ENCODE results near the gene RNU4-1.
"Not testable (repeated sequence)": the region's sequence is repeated elsewhere in the genome, so short reads cannot be mapped to it uniquely, and the experiment has no call there.

RNU4-1 gene

DNA sequence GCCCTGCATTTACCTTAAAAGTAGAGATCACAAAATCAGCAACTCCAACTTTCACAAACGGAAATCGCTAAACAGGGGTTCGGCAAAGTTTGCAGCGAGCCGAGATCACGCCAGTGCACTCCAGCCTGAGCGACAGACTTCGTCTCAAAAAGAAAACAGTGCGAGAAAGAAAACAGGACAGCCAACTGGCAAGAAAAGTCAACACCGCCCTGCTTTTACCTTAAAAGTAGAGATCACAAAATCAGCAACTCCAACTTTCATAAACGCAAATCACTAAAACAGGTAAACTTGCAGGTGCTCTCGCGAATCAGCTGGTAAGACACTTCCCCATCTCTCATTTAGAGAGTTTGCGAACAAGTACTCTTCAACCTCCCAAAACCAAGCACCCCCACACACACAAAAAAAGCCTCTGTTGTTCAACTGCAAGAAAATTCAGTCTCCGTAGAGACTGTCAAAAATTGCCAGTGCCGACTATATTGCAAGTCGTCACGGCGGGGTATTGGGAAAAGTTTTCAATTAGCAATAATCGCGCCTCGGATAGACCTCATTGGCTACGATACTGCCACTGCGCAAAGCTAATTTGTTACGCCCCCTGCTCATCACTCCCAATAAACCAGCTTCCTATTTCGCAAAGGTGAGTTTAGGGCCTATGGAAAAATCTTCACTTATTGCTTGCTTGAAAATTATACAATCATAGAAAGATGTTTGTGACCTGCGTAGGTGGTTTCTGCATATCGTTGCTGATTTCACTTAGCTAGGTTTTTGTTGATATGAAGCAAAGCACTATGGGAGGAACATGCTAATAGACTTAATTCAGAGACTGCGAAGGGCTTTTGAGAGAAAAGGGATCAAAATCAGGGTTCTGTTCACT, at the start of gene RNU4-1:
Gene RNU4-1, minus strand, starts transcription at position 577 of the 871 bp plus-strand sequence.
- Mint-ChIP-seq H3K4me1 (ENCODE audit: low read depth) (peaks cover 6% of the 10 kb centered on the region), H3K27ac (no peak within 1 kb of the TSS), H3K4me3 (no peak within 1 kb of the TSS), H3K36me3 (ENCODE audit: low read depth) (no peaks in the 10 kb centered on the region), H3K27me3 (no peaks in the 10 kb centered on the region), H3K9me3 (no peaks in the 10 kb centered on the region)

DNA sequence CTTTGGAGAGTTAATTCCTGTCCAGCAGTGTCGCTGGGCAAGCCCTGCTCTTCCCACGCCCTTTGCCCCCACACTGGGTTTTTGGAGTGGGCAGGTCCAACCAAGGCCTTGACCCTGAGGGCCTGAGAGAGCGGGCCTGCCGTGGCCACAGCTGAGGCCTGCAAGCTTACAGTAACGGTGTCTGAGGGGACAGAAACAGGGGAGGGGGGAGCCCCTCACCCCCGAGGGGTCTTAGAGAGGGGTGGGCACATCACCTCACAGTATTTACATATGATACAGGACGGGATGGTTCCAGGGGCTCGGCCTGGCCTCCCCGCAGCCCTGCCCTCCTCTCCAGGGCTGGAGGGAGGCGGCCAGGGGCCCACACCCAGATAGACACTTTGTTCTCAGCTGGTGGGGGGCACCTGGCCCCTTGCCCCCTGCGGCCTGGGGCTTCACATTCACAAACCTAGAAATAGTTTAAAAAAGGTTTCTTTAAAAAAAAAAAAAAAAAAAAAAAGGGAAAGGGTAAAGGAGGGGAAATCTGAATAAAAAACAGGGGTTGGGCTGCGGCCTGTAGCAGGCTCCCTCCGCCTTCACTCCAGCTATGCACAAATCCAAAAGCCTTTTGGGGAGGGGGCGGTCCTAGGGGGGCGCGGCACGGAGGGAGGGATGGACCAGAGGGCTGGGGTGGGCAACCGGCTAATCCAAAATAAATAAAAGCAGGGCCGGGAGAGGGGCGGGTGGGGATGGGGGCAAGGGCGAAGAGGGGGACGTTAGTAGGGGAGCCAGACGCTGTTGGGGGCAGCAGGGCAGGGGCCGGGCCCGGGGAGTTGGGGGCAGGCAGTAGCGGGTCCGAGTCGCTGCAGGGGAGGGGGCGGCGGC, 49.4 kb upstream of the RNU4-1 start:
- H3K36me3 Mint-ChIP-seq (ENCODE audit: low read depth): peaks cover 8% of the 10 kb centered on the region
- H3K4me3 Mint-ChIP-seq: no peak overlapping the region
- H3K9me3 Mint-ChIP-seq: peaks cover 12% of the 10 kb centered on the region
- H3K4me1 Mint-ChIP-seq (ENCODE audit: low read depth): no peaks in the 10 kb centered on the region
- peaks cover 10% of the 10 kb centered on the region for H3K27me3 Mint-ChIP-seq
- no peak overlapping the region for H3K27ac Mint-ChIP-seq

DNA sequence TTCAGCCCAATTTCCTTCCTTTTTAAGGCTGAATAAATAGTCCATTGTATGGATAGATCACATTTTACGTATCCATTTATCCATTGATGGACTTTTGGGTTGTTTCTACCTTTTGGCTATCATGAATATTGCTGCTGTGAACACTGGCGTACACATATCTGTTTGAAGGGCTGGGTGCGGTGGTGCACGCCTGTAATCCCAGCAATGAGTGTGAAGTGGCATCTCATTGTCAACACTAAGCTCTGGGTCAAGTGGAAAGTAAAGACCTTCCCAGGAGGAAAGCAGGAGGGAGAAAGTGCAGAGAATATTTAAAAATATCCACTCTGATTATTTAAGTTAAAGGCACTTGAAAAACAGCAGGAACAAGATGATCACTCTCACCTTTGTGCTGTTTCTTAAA, 46.2 kb upstream of the RNU4-1 start:
- Mint-ChIP-seq H3K4me3 (no peak overlapping the region), H3K4me1 (ENCODE audit: low read depth) (no peaks in the 10 kb centered on the region), H3K27me3 (peaks cover 11% of the 10 kb centered on the region), H3K27ac (no peak overlapping the region), H3K9me3 (peaks cover 24% of the 10 kb centered on the region), H3K36me3 (ENCODE audit: low read depth) (peaks cover 10% of the 10 kb centered on the region)

DNA sequence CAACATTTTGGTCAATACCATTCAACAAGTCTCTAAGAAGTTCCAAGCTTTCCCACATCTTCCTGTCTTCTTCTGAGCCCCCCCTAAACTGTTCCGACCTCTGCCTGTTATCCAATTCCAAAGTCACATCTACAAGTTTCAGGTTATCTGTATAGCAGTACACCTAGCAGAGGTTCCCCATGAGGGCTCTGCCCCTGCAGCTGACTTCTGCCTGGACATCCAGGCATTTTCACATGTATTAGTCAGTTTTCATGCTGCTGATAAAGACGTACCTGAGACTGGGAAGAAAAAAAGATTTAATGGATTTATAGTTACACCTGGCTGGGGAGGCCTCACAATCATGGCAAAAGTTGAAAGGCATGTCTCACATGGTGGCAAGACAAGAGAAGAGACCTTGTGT, 44.7 kb upstream of the RNU4-1 start:
- H3K4me1 Mint-ChIP-seq (ENCODE audit: low read depth): no peaks in the 10 kb centered on the region
- H3K9me3 Mint-ChIP-seq: peaks cover 24% of the 10 kb centered on the region
- peaks cover 11% of the 10 kb centered on the region for H3K27me3 Mint-ChIP-seq
- H3K36me3 Mint-ChIP-seq (ENCODE audit: low read depth): peaks cover 10% of the 10 kb centered on the region
- H3K27ac Mint-ChIP-seq: no peak overlapping the region
- H3K4me3 Mint-ChIP-seq: no peak overlapping the region

DNA sequence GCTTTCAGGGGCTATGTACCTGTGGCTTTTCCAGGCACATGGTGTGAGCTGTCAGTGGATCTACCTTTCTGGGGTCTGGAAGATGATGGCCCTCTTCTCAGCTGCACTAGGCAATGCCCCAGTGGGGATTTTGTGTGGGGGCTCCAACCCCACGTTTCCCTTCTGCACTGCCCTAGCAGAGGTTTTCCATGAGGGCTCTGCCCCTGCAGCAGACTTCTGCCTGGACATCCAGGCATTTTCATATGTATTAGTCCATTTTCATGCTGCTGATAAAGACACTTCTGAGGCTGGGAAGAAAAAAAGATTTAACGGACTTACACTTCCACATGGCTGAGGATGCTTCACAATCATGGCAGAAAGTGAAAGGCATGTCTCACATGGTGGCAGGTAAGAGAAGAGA, 43.4 kb upstream of the RNU4-1 start:
- H3K4me1 Mint-ChIP-seq (ENCODE audit: low read depth); H3K4me3 Mint-ChIP-seq; H3K27ac Mint-ChIP-seq; H3K36me3 Mint-ChIP-seq (ENCODE audit: low read depth): not testable (repeated sequence)
- H3K9me3 Mint-ChIP-seq: peaks cover 24% of the 10 kb centered on the region
- peaks cover 11% of the 10 kb centered on the region for H3K27me3 Mint-ChIP-seq

DNA sequence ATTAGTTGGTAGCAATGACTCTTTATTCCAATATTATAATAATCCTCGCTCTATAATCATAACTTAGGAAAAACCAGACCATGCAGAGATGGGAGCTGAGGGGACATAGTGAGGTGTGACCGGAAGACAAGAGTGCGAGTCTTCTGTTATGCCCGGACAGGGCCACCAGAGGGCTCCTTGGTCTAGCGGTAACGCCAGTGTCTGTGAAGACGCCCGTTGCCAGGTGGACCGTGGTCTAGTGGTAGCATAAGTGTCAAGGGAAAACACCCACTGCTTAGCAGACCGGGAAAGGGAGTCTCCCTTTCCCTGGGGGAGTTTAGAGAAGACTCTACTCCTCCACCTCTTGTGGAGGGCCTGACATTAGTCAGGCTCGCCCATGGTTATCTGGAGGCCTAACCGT, 42.4 kb upstream of the RNU4-1 start:
- H3K27ac Mint-ChIP-seq; H3K4me1 Mint-ChIP-seq (ENCODE audit: low read depth); H3K36me3 Mint-ChIP-seq (ENCODE audit: low read depth); H3K4me3 Mint-ChIP-seq: not testable (repeated sequence)
- Mint-ChIP-seq H3K27me3 (peaks cover 11% of the 10 kb centered on the region), H3K9me3 (peaks cover 24% of the 10 kb centered on the region)

DNA sequence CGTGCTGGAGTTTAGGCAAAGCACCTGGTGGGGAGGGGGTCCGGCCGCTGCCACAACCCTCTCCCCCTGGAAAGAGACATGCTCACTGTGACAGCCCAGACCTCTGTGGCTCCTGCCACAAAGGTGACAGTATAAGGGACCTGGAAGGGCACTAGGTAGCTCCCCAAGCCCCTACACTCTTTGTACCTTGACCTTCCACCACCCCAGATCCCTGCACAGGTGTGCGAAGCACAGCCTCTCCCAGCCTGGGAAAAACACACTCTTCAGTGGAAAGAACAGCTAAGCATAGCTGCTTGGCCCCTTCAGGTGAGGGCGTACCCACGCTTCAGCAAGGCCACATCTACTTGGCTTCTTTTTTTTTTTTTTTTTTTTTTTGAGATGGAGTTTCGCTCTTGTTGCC, 39.5 kb upstream of the RNU4-1 start:
- Mint-ChIP-seq H3K4me1 (ENCODE audit: low read depth) (no peaks in the 10 kb centered on the region), H3K9me3 (peaks cover 13% of the 10 kb centered on the region), H3K27me3 (peaks cover 3% of the 10 kb centered on the region), H3K4me3 (no peak overlapping the region), H3K36me3 (ENCODE audit: low read depth) (peaks cover 3% of the 10 kb centered on the region), H3K27ac (no peak overlapping the region)

DNA sequence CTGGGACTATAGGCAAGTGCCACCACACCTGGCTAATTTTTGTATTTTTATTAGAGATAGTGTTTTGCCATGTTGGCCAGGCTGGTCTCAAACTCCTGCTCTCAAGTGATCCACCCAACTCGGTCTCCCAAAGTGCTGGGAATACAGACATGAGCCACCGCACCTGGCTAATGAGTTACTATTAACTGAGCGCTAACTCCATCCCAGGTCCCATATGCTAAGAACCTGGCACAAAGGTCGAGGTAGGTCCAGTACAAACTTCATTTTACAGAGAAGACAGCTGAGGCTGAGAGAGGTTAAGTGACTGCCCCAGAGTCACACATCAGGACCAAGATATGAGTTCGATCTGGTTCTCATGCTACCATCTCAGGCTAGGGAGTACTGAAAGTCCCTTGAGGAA, 39.0 kb upstream of the RNU4-1 start:
- Mint-ChIP-seq H3K4me3 (no peak overlapping the region), H3K27ac (no peak overlapping the region), H3K9me3 (peaks cover 11% of the 10 kb centered on the region), H3K4me1 (ENCODE audit: low read depth) (no peaks in the 10 kb centered on the region), H3K36me3 (ENCODE audit: low read depth) (no peaks in the 10 kb centered on the region), H3K27me3 (no peaks in the 10 kb centered on the region)

DNA sequence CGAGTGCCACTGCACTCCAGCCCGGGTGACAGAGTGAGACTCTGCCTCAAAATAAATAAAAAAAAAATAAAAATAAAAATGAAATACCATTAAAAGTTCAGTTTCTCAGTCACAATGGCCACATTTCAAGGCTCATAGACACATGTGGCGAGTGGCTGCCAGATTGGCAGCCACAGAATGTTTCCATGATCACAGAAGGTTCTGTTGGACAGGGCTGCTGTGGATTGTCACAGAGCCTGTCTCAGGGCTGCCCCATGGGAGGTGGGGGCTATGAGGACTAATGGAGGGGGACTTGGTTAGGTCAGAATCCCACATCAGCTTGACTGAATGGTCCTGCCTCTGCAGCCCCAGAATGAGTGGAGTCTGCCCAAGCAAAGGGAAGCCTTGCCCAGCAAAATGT, 38.4 kb upstream of the RNU4-1 start:
- H3K27me3 Mint-ChIP-seq: no peaks in the 10 kb centered on the region
- H3K36me3 Mint-ChIP-seq (ENCODE audit: low read depth): no peaks in the 10 kb centered on the region
- H3K27ac Mint-ChIP-seq: no peak overlapping the region
- H3K4me1 Mint-ChIP-seq (ENCODE audit: low read depth): no peaks in the 10 kb centered on the region
- no peak overlapping the region for H3K4me3 Mint-ChIP-seq
- H3K9me3 Mint-ChIP-seq: peaks cover 6% of the 10 kb centered on the region

DNA sequence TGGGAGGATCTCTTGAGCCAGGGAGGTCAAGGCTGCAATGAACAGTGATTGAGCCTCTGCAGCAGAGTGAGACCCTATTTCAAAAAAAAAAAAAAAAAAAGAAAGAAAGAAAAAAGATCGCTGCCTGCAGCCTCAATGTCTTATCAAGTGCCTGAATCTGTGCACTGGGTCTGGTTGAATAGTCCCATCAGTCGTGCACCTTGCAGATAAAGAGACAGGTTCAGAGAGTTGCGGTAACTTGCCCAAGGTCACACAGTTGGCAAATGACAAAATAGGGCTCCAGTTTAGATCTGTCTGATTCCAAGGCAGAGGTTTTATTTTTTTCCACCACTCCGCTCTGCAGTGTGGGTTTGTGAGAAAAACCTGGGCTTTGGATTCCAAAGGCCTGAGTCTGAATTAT, 35.2 kb upstream of the RNU4-1 start:
- H3K4me1 Mint-ChIP-seq (ENCODE audit: low read depth): no peaks in the 10 kb centered on the region
- no peaks in the 10 kb centered on the region for H3K36me3 Mint-ChIP-seq (ENCODE audit: low read depth)
- H3K9me3 Mint-ChIP-seq: no peaks in the 10 kb centered on the region
- H3K27ac Mint-ChIP-seq: no peak overlapping the region
- H3K27me3 Mint-ChIP-seq: no peaks in the 10 kb centered on the region
- H3K4me3 Mint-ChIP-seq: no peak overlapping the region

DNA sequence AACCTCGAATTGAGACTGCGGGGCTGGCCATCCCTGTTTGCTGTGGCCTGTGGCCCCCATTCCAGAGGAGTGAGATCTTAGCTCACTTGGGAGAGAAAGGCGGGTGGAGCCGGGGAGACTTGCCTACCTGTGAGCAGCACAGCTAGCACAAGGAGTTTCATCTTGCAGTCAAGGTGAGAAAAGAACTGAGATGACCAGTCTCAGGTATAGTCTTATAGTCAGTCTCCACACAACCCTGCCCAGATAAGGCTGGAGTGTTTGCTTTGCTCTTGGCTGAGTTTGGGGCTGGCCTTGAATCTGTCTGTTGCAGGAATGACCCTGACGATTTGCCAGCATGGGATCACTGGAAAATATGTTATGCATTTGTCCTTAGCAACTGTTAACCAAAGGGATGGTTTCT, 34.6 kb upstream of the RNU4-1 start, which contains the start of gene PLA2G1B:
Gene PLA2G1B, minus strand, starts transcription at position 187 of the 400 bp plus-strand sequence. Its CDS starts 26 bp downstream, at position 161.
- H3K36me3 Mint-ChIP-seq (ENCODE audit: low read depth): no peaks in the 10 kb centered on the region
- no peak within 1 kb of the TSS for H3K27ac Mint-ChIP-seq
- no peaks in the 10 kb centered on the region for H3K9me3 Mint-ChIP-seq
- H3K4me1 Mint-ChIP-seq (ENCODE audit: low read depth): no peaks in the 10 kb centered on the region
- no peak within 1 kb of the TSS for H3K4me3 Mint-ChIP-seq
- no peaks in the 10 kb centered on the region for H3K27me3 Mint-ChIP-seq

DNA sequence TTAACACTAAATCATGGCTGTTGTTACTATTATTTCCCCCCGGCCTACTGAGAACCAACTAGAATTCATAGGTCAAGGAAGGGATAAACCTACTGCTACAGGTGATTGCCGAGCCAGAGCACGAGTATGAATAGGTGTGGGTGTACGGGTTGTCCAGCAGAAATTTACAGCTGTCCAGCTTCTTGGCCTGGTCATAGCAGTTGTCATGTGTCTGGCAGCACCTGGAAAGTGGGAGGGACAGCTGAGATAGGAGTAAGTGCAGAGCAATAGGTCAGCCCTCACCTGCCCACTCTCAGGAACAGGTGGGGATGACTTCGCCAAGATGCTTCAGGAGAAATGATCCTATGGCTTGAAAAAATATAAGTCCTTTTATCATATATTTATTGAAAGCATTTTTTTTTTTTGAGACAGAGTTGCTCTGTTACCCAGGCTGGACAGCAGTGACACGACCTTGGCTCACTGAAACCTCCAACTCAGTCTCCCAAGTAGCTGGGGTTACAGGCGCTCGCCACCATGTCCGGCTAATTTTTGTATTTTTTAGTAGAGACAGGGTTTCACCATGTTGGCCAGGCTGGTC, 31.9 kb upstream of the RNU4-1 start:
- Mint-ChIP-seq H3K27ac (no peak overlapping the region), H3K36me3 (ENCODE audit: low read depth) (no peaks in the 10 kb centered on the region), H3K4me3 (peak overlapping the region; percentile 78), H3K9me3 (no peaks in the 10 kb centered on the region), H3K4me1 (ENCODE audit: low read depth) (no peaks in the 10 kb centered on the region), H3K27me3 (no peaks in the 10 kb centered on the region)

DNA sequence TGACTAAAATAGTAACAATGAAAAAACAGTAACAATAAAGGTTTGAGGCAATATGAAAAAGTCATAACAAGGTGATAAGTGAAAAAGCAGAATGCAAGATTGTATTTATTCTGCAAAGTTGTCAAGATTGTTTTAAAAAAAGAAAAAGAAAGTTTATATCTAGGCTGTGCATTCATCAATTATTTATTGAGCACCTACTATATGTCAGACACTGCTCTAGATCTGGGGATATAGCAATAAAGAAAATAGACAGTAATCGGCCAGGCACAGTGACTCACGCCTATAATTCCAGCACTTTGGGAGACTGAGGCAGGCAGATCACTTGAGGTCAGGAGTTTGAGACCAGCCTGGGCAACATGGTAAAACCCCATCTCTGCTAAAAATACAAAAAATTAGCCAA, 30.7 kb upstream of the RNU4-1 start:
- Mint-ChIP-seq H3K27me3 (no peaks in the 10 kb centered on the region), H3K36me3 (ENCODE audit: low read depth) (no peaks in the 10 kb centered on the region), H3K4me3 (no peak overlapping the region), H3K27ac (no peak overlapping the region), H3K4me1 (ENCODE audit: low read depth) (no peaks in the 10 kb centered on the region), H3K9me3 (no peaks in the 10 kb centered on the region)

DNA sequence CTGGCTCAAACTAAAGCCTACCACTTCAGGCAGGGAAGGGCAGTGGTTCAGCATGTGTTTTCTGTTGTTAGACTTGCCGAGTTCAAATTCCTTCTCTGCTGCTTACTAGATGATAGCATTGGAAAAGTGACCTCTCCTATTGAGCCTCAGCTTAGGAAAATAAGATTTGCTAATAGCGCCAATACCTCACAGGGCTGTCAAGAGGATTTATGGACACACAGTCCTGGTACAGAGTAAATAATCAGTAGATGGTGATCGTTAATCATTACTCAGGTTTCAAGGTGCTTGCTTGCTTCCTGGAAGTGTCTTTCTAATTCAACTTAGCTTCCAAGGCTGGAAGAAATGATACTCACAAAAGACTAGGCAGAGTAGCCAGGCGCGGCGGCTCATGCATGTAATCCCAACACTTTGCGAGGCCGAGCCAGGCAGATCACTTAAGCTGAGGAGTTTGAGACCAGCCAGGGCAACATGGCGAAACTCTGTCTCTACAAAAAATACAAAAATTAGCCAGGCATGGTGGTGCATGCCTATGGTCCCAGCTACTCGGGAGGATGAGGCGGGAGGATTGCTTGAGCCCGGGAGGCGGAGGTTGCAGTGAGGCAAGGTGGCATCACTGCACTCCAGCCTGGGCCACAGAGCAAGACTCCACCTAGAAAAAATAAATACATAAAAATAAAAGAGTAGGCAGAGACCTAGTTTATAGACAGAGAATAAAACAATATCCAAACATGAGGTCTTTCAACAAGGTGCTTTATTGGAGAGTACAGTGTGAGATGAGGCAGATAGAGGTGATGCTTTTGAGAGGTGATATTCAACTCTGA, 28.6 kb upstream of the RNU4-1 start:
- Mint-ChIP-seq H3K4me1 (ENCODE audit: low read depth) (peaks cover 14% of the 10 kb centered on the region), H3K4me3 (no peak overlapping the region), H3K27me3 (no peaks in the 10 kb centered on the region), H3K27ac (no peak overlapping the region), H3K36me3 (ENCODE audit: low read depth) (no peaks in the 10 kb centered on the region), H3K9me3 (no peaks in the 10 kb centered on the region)
